Smooth muscle cell (in vitro differentiated cells): Measurements from ENCODE around the gene NCAM2. TPM values are rescaled to one million over a fixed set of nuclear protein-coding genes. Genes with fewer than 3 reads are reported as not detected.

Experiments used
- DNase-seq: peaks from one replicate; lab custom pipeline; 2025; ENCODE audit not compliant: unreplicated experiment; lab: John Stamatoyannopoulos, UW
- H2AFZ ChIP-seq: fragments of 200-600 bp; sonication (generic); 2 replicates; pipeline ENCODE4 v1.6.0; 2016; ENCODE audit warnings: antibody characterized with exemption, low read depth, mild to moderate bottlenecking
- H3F3A ChIP-seq: fragments of 200-600 bp; sonication (generic); 2 replicates; pipeline ENCODE4 v1.6.0; 2017; ENCODE audit warnings: antibody characterized with exemption, low read depth
- H3K27ac ChIP-seq: fragments of 200-600 bp; sonication (generic); 2 replicates; pipeline ENCODE4 v1.5.1; 2016; ENCODE audit warnings: low read depth, mild to moderate bottlenecking
- H3K27me3 ChIP-seq: fragments of 200-600 bp; sonication (generic); 2 replicates; pipeline ENCODE4 v1.6.1; 2016; ENCODE audit warnings: low read depth, mild to moderate bottlenecking
- H3K36me3 ChIP-seq: fragments of 200-600 bp; sonication (generic); 2 replicates; pipeline ENCODE4 v1.5.1; 2016; ENCODE audit warnings: low read depth
- H3K4me1 ChIP-seq: fragments of 200-600 bp; sonication (generic); 2 replicates; pipeline ENCODE4 v1.5.1; 2016; ENCODE audit warnings: low read depth
- H3K4me2 ChIP-seq: fragments of 200-600 bp; sonication (generic); 2 replicates; pipeline ENCODE4 v1.6.0; 2016; ENCODE audit warnings: mild to moderate bottlenecking
- H3K4me3 ChIP-seq: fragments of 200-600 bp; sonication (generic); 2 replicates; pipeline ENCODE4 v1.5.1; 2016; ENCODE audit warnings: mild to moderate bottlenecking
- H3K79me2 ChIP-seq: fragments of 200-600 bp; sonication (generic); 2 replicates; pipeline ENCODE4 v1.6.0; 2016; ENCODE audit warnings: low read depth, mild to moderate bottlenecking
- H3K9ac ChIP-seq: fragments of 200-600 bp; sonication (generic); 2 replicates; pipeline ENCODE4 v1.6.0; 2016; ENCODE audit warnings: low read depth
- H3K9me3 ChIP-seq: fragments of 200-600 bp; sonication (generic); replicated peaks from 2 replicates; pipeline ENCODE4 v1.5.1; 2016; ENCODE audit warnings: low read depth
- H4K20me1 ChIP-seq: fragments of 200-600 bp; sonication (generic); 2 replicates; pipeline ENCODE4 v1.6.0; 2016; ENCODE audit warnings: low read depth
- CTCF ChIP-seq: fragments of 200-600 bp; sonication (generic); IDR thresholded peaks from 2 replicates; pipeline ENCODE4 v1.5.1; 2017; ENCODE audit warnings: borderline replicate concordance, mild to moderate bottlenecking, antibody characterized with exemption; ENCODE audit not compliant: insufficient read depth, poor library complexity, severe bottlenecking
- WGBS: methylation state at CpG from one replicate; pipeline ENCODE4 v1.1.7; 2016; ENCODE audit warnings: low lambda C conversion rate; 5-methylcytosine and 5-hydroxymethylcytosine counted together
- polyA plus RNA-seq: library from polyadenylated mRNA; unstranded; fragments of >200 nt; fragmentation: Nextera tagmentation; extraction: Ambion mirVana; gene quantifications from 2 replicates; pipeline ENCODE4 v1.2.1, GENCODE V29; 2016
- total RNA-seq: library from RNA; depleted of rRNA; stranded (reverse); fragments of >200 nt; gene quantifications from 2 replicates; pipeline ENCODE4 v1.2.3, GENCODE V29; 2014

NCAM2 gene
- total and polyA plus RNA-seq, 2 experiments from 2014 or later = 0.49 to 0.77 TPM

DNA sequence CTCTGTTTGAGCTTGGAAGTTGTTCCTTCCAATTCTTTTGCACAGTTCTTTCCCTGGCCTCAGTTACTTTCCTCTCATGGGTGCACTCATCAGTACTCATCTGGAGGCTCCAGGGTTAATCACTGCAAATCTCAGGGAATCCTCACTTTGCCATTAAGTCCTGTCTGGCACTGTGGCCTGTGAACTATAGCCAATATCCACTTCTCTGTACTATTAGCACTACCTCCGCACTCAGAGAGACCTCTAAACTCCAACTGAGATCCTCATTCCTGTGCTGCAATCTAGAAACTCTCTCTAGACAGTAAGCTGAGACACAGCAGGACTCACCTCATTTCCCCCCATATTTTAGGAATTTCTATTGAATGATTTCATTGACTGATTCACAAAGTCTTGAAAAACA is 311.3 kb downstream of the NCAM2 start:
- no peak overlapping the region for H3K4me3 ChIP-seq
- no peak overlapping the region for H3K27ac ChIP-seq

GRCh38 chr21:21324297-21324696 is 326.1 kb downstream of the NCAM2 start:
- H3K27me3 ChIP-seq = no peaks in the 10 kb centered on the region
- no peaks in the 10 kb centered on the region for H3K79me2 ChIP-seq
- H3K36me3 ChIP-seq = no peaks in the 10 kb centered on the region
- no peak overlapping the region for H3K9ac ChIP-seq
- TF ChIP-seq CTCF = no peak
- no peak overlapping the region for H3K4me2 ChIP-seq
- no peaks in the 10 kb centered on the region for H4K20me1 ChIP-seq
- DNase-seq = no peak
- 79% methylated on average over 5 of the region's 5 CpGs for WGBS
- H3K9me3 ChIP-seq = no peaks in the 10 kb centered on the region
- H3K4me1 ChIP-seq = no peaks in the 10 kb centered on the region
- no peak overlapping the region for H3K4me3 ChIP-seq
- H3F3A ChIP-seq = no peaks in the 10 kb centered on the region
- H3K27ac ChIP-seq = no peak overlapping the region
- no peak overlapping the region for H2AFZ ChIP-seq

More for the DNA sequence above, 311.3 kb downstream of the NCAM2 start:
- Histone ChIP-seq H3K27me3 (no peaks in the 10 kb centered on the region), H4K20me1 (no peaks in the 10 kb centered on the region), H3K79me2 (no peaks in the 10 kb centered on the region), H3K9ac (no peak overlapping the region), H3F3A (no peaks in the 10 kb centered on the region), H3K4me2 (no peak overlapping the region), H3K9me3 (no peaks in the 10 kb centered on the region), H3K4me1 (no peaks in the 10 kb centered on the region), H3K36me3 (no peaks in the 10 kb centered on the region), H2AFZ (no peak overlapping the region)
- TF ChIP-seq CTCF = no peak
- WGBS = 81% methylated on average over 1 of the region's 1 CpG
- no peak for DNase-seq

GRCh38 chr21:21332492-21332891 is 334.3 kb downstream of the NCAM2 start:
- no peaks in the 10 kb centered on the region for H4K20me1 ChIP-seq
- H3K4me3 ChIP-seq = no peak overlapping the region
- H3K27me3 ChIP-seq = no peaks in the 10 kb centered on the region
- H3K79me2 ChIP-seq = no peaks in the 10 kb centered on the region
- no peaks in the 10 kb centered on the region for H3F3A ChIP-seq
- H3K27ac ChIP-seq = no peak overlapping the region
- H3K4me2 ChIP-seq = no peak overlapping the region
- no peaks in the 10 kb centered on the region for H3K9me3 ChIP-seq
- H3K4me1 ChIP-seq = no peaks in the 10 kb centered on the region
- DNase-seq = no peak
- WGBS = 88% methylated on average over 3 of the region's 3 CpGs
- no peak for TF ChIP-seq CTCF
- H3K9ac ChIP-seq = no peak overlapping the region
- H2AFZ ChIP-seq = no peak overlapping the region
- no peaks in the 10 kb centered on the region for H3K36me3 ChIP-seq

GRCh38 chr21:21341041-21341440 is 342.8 kb downstream of the NCAM2 start:
- no peaks in the 10 kb centered on the region for H3K9me3 ChIP-seq
- DNase-seq = no peak
- H3K4me2 ChIP-seq = no peak overlapping the region
- H3K79me2 ChIP-seq = no peaks in the 10 kb centered on the region
- 90% methylated on average over 2 of the region's 2 CpGs for WGBS
- no peak overlapping the region for H2AFZ ChIP-seq
- no peaks in the 10 kb centered on the region for H3K36me3 ChIP-seq
- H3F3A ChIP-seq = no peaks in the 10 kb centered on the region
- no peaks in the 10 kb centered on the region for H3K27me3 ChIP-seq
- H3K4me3 ChIP-seq = no peak overlapping the region
- no peaks in the 10 kb centered on the region for H3K4me1 ChIP-seq
- no peak overlapping the region for H3K9ac ChIP-seq
- no peak for TF ChIP-seq CTCF
- no peak overlapping the region for H3K27ac ChIP-seq
- H4K20me1 ChIP-seq = no peaks in the 10 kb centered on the region
